GM19463 (cell line): ENCODE data around the gene C16orf78.
A peak's percentile ranks its signal among the peaks of the same experiment; 100 is the strongest.
"Not testable (repeated sequence)": the region's sequence is repeated elsewhere in the genome, so short reads cannot be mapped to it uniquely, and the experiment has no call there.

Experiments used
- ATAC-seq: cut with Tn5 transposase; IDR thresholded peaks from one replicate; pipeline ENCODE4 v1.9.1; 2021; ENCODE audit warnings: mild to moderate bottlenecking, moderate library complexity; ENCODE audit not compliant: unreplicated experiment

C16orf78 gene

GRCh38 chr16:49349446-49350168, 24.0 kb upstream of the C16orf78 start:
- ATAC-seq = no peak

DNA sequence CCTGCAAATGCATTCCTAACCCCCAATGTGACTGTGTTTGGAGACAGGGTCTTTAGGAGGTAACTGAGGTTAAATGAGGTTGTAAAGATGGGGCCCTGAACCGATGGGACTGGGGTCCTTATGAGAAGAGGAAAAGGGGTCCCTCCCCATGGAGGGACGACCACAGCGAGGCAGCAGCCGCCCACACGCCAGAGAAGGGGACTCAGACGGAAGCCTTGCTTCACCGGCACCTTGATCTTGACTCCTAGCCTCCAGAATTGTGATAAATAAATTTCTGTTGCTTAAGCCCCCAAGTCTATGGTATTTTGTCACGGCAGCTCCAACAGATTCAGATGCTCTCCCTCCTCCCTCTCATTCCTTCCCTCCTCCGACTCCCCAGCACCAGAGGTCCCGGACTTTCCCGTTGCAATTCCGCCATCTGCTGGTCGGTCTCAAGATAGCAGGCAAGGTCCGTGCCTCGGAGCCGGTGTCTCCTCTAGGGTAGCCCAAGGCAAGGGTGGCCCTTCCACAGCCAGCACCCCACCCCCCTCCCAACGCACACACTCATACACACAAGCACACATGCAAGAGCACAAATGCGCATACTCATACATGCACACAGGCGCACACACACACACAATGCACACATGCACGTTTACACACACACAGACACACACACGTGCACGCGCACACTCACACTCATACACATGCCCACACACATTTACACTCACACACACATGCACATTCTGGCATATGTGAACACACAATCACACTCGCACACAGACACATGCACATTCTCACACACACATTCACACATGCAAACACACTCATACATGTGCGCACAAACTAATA, 23.1 kb upstream of the C16orf78 start:
- ATAC-seq = no peak

- ATAC-seq = no peak
Observed at GRCh38 chr16:49351096-49351487, 22.5 kb upstream of the C16orf78 start.

- no peak for ATAC-seq
Observed at GRCh38 chr16:49352892-49353291, 20.7 kb upstream of the C16orf78 start.

- ATAC-seq = no peak
Observed at GRCh38 chr16:49353680-49354079, 19.9 kb upstream of the C16orf78 start.

GRCh38 chr16:49354101-49354500, 19.5 kb upstream of the C16orf78 start:
- no peak for ATAC-seq

DNA sequence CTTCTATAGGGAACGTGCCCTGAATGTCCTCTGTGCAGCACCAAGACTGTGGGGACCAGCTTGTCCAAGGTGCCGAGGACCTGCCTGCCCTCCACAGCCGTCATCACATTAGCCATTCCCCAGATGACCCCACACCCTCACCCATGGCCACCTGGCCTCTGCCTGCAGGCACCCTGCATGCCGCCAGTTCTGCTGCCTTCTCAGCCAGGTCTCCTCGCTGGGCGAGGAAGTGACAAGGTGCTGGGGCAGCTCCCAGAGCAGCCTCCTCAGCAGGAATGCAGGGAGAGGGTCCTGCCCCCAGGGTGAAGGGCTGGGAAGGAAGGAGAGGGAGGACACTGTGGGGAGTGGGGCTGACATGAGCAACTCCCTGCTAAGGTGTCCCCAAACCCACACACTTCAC, 18.6 kb upstream of the C16orf78 start:
- ATAC-seq = no peak

DNA sequence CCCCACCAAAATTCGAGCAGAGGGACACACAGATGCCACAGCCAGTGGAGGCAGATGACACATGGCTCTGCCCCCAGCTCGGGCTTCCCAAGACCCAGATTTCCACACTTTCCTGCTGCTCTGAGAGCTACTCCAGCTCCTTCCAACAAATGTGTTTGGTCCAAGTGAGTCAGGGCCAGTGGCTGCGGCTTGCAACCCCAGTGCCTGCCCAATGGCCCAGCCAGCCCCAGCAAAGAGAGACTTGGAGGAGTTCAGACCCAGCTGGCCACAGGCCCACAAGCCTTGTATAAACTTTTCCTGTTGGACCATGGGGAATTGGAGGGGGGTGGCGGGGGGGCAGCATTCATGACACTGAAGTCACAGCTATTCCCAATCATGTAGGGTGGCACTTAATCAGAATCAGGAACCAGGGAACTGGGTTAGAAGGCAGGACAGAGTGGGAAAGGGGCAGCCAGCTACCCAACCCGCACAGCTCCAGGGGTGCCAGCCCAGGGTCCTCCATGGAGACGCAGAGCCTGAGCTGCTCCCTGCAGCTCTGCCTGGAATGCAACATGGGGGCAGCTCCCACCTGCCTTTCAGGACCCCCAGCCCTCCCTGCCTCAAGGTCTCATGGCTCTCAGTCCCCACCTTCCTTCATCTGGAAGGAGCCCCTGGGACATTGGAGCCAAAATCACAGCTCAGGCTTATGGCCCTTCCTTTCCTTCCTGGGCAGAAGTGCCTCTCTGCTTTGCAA, 17.5 kb upstream of the C16orf78 start:
- no peak for ATAC-seq

DNA sequence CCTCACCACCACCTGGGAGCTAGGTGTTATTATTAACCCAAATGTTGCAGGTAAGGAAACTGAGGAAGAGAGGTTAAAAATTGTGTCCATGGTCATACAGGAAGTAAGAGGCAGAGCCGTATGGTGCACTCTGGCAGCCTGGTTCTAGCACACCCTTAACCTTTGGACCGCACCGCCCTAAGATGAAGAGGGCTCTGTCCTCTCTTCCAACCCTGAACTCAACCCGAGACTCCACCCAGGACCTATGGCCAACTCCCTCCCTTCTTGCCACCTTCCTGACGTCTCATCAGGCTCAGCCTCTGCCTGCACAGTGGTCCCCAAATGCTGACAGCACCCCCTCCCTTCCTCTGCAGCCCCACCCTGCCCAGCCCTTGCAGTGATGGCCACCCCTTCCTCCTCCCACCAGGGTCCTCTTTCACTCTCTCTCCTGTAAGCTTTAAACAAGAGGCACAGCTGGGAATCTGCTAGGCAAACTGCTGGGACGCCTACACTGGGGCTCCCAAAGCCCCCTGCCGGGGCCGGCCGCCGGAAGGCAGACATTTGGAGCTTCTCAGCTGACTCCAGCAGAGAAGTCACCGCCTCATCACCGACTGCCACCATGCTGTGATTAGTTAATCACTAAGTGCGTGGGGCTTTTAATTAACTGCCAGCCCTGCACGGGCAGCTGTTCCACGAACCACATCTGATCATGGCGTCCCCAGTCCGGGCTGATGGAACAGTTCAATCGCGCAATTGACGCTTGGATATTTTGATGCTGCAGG, 16.7 kb upstream of the C16orf78 start:
- ATAC-seq = no peak

- no peak for ATAC-seq
Observed at GRCh38 chr16:49359591-49359990, 14.0 kb upstream of the C16orf78 start.

DNA sequence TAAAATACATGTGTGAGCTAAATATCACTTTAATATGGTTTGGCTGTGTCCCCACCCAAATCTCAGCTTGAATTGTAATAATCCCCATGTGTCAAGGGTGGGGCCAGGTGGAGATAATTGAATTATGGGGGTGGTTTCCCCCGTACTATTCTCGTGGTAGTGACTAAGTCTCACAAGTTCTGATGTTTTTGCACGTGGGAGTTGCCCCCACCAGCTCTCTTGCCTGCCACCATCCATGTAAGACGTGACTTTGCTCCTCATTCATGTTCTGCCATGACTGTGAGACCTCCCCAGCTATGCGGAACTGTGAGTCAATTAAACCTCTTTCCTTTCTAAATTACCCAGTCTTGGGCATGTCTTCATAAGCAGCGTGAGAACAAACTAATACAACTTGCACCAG, 11.9 kb upstream of the C16orf78 start:
- ATAC-seq = not testable (repeated sequence)

DNA sequence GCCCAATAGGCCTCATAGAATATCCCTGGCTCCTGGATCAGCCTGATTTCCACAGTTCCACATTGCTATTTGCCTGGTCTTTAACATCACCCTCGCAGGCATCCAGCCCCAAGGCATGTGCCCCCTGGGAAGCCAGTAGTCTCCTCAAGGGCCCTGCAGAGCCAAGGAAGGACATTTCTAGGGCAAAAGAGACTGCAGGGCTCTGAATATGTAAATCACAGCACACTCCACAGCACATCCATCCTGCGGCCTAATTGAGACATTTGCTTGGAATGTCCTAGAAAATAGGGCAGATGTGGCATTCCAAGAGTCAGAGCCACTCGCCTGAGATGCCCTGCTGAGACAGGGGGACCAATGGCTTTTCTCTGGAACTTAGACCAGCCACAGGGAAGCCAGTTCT, 11.4 kb upstream of the C16orf78 start:
- no peak for ATAC-seq

DNA sequence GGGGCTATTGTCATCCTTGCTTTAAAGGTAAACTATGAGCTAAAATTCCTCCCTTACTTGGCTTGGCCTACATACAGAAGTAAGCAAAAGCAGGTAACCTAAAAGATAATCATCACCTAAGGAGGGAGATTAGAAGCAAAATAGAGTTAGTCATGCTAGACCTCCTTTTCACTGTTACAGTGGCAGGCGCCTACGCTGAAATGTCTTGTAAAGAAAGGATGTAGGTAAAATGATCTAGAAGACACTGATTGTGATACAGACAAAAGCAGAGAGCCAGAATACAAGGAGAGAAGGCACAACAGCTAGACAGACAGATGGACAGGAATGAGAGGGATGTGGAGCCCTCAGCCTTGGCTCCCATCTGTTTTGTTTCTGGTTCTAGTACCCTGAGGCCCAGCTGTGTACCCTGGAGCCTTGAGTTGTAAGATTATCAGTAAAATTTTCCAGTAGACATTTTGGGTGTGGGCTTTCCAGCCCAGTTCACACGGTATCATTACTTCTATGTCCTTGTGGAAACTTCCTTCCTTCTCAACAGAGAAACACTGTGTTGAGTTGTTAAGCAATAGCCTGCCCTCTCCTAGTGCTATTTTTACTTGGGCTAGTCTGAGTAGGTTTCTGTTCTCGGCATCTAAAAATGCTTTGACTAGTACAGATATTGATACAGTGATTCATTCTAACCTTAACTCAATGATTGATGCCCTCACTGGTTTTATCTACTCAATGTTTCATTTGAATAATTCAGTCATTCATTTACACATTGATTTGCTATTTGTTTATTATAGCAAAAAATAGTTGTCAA, 7.7 kb upstream of the C16orf78 start:
- peak; percentile 80 for ATAC-seq

DNA sequence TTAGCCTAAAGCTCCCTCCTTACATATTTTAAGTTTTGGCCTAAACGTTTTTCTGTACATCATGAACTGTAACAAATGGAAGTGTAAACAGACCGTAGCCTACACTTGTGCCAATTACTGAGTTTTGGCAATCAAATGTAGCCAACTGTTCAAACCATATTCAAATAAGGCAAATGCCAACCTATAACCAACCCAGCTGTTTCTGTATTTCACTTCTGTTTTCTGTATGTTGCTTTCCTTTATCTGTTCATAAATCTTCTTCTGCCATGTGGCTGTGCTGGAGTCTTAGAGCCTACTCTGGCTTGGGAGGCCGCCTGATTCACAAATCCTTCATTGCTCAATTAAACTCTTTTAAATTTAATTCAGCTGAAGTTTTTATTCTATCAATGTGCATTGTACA, 6.9 kb upstream of the C16orf78 start:
- no peak for ATAC-seq

- ATAC-seq = no peak
Observed at GRCh38 chr16:49369651-49370611, 3.7 kb upstream of the C16orf78 start.

- no peak for ATAC-seq
Observed at GRCh38 chr16:49376206-49376605, 2.6 kb downstream of the C16orf78 start.

DNA sequence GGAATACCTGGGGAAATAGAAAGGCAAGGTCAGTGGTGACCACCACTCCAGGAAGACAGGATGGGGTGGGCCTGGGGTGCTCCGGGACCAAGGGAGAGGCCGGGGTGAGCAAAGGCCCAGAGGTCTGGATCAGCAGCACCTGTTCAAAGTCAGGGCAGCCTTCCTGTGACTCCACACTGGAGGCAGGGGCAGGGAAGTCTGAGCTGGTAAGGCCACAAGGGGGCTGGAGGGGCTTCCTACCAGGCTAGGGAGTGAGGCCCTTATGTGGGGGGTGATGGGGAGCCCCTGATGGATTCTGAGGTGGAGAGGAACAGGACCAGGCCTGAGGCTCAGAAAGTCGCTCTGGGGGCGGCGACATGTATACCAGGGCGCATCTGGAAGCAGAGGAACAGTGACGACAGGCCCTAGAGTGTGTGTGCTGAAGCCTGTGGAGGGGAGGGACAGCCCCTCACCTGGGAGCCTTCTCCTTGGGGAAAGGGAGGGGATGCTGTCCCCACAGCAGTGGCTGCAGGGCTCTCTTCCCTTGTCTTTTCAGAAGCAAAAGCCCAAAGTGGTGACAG, 3.7 kb downstream of the C16orf78 start:
- ATAC-seq = no peak

GRCh38 chr16:49378238-49378637, 4.6 kb downstream of the C16orf78 start:
- ATAC-seq = no peak

DNA sequence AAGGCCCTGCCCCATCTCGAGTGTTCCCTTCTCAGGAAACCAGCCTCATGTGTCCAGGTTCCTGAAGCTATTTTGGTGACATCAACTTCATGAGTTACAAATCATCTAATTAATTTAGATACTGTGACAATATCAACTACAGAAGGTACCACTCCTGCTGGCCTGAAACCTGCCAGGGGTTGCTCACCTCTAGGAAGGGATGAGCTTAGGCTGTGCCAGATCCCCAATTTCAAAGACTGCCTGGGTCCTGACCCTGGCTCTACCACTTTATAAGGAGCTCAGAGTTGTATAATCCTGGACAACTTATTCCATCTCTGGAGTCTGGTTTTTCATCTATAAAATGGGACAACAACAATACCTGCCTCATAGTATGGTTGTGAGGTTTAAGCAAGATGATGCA, 5.2 kb downstream of the C16orf78 start:
- ATAC-seq = no peak
